ENCODE results near the gene MYL6. TPM values are rescaled to one million over a fixed set of nuclear protein-coding genes. Genes with fewer than 3 reads are reported as not detected.

Gene MYL6
- total RNA-seq, 1 experiment from 2014 or later: 789 TPM

DNA sequence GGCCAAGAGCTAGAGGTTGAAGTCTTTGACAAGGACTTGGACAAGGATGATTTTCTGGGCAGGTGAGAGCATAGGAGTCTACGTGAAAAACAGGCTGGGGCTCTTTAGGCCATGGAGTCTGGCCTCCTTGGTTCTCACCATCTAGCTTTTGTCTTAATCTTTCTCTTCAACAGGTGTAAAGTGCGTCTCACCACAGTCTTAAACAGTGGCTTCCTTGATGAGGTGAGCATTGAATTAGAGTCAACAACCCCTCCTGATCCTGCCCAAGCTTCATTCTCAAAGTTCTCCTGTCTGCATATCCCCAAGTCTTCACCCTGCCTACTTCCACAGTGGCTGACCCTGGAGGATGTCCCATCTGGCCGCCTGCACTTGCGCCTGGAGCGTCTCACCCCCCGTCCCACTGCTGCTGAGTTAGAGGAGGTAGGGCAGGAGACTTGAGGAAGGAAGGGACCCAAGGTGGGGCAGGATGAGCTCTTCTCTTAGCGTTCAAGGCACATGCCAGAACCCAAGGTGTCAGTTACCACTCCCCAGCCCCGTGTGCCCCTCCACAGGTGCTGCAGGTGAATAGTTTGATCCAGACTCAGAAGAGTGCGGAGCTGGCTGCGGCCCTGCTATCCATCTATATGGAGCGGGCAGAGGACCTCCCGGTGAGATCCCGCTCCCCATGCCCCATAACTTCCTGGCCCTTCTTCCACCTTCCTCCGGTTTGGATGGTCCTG, 20.1 kb upstream of the MYL6 start:
- TSS peak; percentile 28 for BruUV-seq (replicated peaks)
- intact Hi-C loops (cut with micrococcal nuclease; ENCODE audit: unreplicated experiment): no loop called here
- Histone ChIP-seq H3K27me3 (replicated peaks; ENCODE audit: insufficient read depth, low read depth, low read length, poor library complexity) (no peaks in the 10 kb centered on the region), H3K27ac (ENCODE audit: low read depth, low read length, poor library complexity, severe bottlenecking) (no peak overlapping the region), H3K36me3 (ENCODE audit: insufficient read depth, low read length, poor library complexity, severe bottlenecking) (peaks cover 78% of the 10 kb centered on the region), H3K9me3 (ENCODE audit: low read depth, low read length, poor library complexity, severe bottlenecking) (no peaks in the 10 kb centered on the region), H3K4me1 (ENCODE audit: insufficient read depth, low read length, poor library complexity, severe bottlenecking) (no peaks in the 10 kb centered on the region), H3K4me3 (ENCODE audit: low read depth, low read length, poor library complexity, severe bottlenecking) (no peak overlapping the region)
- TF ChIP-seq, protein P1, sequence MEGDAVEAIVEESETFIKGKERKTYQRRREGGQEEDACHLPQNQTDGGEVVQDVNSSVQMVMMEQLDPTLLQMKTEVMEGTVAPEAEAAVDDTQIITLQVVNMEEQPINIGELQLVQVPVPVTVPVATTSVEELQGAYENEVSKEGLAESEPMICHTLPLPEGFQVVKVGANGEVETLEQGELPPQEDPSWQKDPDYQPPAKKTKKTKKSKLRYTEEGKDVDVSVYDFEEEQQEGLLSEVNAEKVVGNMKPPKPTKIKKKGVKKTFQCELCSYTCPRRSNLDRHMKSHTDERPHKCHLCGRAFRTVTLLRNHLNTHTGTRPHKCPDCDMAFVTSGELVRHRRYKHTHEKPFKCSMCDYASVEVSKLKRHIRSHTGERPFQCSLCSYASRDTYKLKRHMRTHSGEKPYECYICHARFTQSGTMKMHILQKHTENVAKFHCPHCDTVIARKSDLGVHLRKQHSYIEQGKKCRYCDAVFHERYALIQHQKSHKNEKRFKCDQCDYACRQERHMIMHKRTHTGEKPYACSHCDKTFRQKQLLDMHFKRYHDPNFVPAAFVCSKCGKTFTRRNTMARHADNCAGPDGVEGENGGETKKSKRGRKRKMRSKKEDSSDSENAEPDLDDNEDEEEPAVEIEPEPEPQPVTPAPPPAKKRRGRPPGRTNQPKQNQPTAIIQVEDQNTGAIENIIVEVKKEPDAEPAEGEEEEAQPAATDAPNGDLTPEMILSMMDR (conservative IDR thresholded peaks at IDR 0.05; ENCODE audit: low read depth, low read length): no peak
- TF ChIP-seq EZH2 (IDR thresholded peaks at IDR 0.05; ENCODE audit: borderline replicate concordance, low read depth, low read length, poor library complexity, severe bottlenecking): no peak
- POLR2A ChIA-PET (ENCODE audit: low non-redundant PET): no interaction called here
- CTCF ChIA-PET: no interaction called here
- DNase-seq (ENCODE audit: low spot score): no peak

DNA sequence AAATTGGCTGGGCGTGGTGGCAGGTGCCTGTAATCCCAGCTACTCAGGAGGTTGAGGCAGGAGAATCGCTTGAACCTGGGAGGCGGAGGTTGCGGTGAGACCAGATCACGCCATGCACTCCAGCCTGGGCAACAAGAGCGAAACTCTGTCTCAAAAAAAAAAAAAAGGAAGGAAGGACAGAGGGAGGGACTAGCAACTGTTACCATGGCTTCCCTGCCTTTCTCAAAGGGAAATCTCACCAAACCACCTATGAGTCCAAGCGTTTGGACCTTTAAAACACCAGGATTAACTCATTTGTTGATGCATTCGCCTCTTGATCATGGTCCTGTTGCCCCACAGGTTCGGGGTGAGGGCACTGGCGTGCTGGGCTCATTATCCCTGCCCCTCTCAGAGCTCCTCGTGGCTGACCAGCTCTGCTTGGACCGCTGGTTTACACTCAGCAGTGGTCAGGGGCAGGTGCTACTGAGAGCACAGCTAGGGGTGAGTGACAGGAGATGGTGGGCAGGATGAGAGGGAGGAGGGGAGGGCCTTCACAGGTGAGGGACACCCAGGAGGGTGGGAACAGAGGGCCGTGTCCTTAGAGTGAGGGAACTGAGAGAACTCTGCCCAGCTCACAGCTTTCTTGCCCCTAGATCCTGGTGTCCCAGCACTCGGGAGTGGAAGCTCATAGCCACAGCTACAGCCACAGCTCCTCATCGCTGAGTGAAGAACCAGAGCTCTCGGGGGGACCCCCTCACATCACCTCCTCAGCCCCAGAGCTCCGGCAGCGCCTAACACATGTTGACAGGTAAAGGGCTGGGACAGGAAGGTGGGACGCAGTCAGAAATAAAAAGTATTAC, 16.0 kb upstream of the MYL6 start:
- ChIA-PET POLR2A (ENCODE audit: low non-redundant PET) (no interaction called here), CTCF (no interaction called here)
- intact Hi-C loops (cut with micrococcal nuclease; ENCODE audit: unreplicated experiment): no loop called here
- no peaks in the 10 kb centered on the region for H3K9me3 ChIP-seq (ENCODE audit: low read depth, low read length, poor library complexity, severe bottlenecking)
- no peaks in the 10 kb centered on the region for H3K27me3 ChIP-seq (replicated peaks; ENCODE audit: insufficient read depth, low read depth, low read length, poor library complexity)
- no peak overlapping the region for H3K4me3 ChIP-seq (ENCODE audit: low read depth, low read length, poor library complexity, severe bottlenecking)
- no peaks in the 10 kb centered on the region for H3K4me1 ChIP-seq (ENCODE audit: insufficient read depth, low read length, poor library complexity, severe bottlenecking)
- no peak overlapping the region for H3K27ac ChIP-seq (ENCODE audit: low read depth, low read length, poor library complexity, severe bottlenecking)
- BruUV-seq (replicated peaks): no TSS peak
- DNase-seq (ENCODE audit: low spot score): no peak
- TF ChIP-seq, protein P1 (conservative IDR thresholded peaks at IDR 0.05; ENCODE audit: low read depth, low read length): no peak
- TF ChIP-seq EZH2 (IDR thresholded peaks at IDR 0.05; ENCODE audit: borderline replicate concordance, low read depth, low read length, poor library complexity, severe bottlenecking): no peak
- peaks cover 69% of the 10 kb centered on the region for H3K36me3 ChIP-seq (ENCODE audit: insufficient read depth, low read length, poor library complexity, severe bottlenecking)

DNA sequence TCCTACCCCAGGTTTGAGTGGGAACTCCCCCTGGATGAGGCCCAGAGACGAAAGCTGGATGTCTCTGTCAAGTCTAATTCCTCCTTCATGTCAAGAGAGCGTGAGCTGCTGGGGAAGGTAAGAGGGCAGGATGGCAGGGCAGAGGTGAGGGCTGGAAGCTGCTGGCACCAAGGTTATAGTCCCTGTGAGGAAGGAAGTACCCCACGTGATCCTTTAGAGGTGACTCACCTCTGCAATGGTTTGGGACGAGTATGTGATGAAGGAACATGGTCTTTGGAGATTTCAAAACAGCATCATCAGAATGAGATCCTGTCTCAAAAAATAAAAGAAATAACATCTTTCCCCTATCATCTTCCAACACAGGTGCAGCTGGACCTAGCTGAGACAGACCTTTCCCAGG, 14.9 kb upstream of the MYL6 start:
- peaks cover 59% of the 10 kb centered on the region for H3K36me3 ChIP-seq (ENCODE audit: insufficient read depth, low read length, poor library complexity, severe bottlenecking)
- POLR2A ChIA-PET (ENCODE audit: low non-redundant PET): interaction anchor here (0.5 kb wide), 1 partner anchor 1695 kb away, joined by 3 read pairs; no protein-coding TSS in a partner anchor
- TSS peak; percentile 46 for BruUV-seq (replicated peaks)

More for the DNA sequence above, 14.9 kb upstream of the MYL6 start:
- no peak for DNase-seq (ENCODE audit: low spot score)
- H3K4me3 ChIP-seq (ENCODE audit: low read depth, low read length, poor library complexity, severe bottlenecking): no peak overlapping the region
- no peak overlapping the region for H3K27ac ChIP-seq (ENCODE audit: low read depth, low read length, poor library complexity, severe bottlenecking)
- H3K27me3 ChIP-seq (replicated peaks; ENCODE audit: insufficient read depth, low read depth, low read length, poor library complexity): no peaks in the 10 kb centered on the region
- H3K4me1 ChIP-seq (ENCODE audit: insufficient read depth, low read length, poor library complexity, severe bottlenecking): no peaks in the 10 kb centered on the region
- no peaks in the 10 kb centered on the region for H3K9me3 ChIP-seq (ENCODE audit: low read depth, low read length, poor library complexity, severe bottlenecking)
- CTCF ChIA-PET: no interaction called here
- TF ChIP-seq, protein P1 (conservative IDR thresholded peaks at IDR 0.05; ENCODE audit: low read depth, low read length): no peak
- no peak for TF ChIP-seq EZH2 (IDR thresholded peaks at IDR 0.05; ENCODE audit: borderline replicate concordance, low read depth, low read length, poor library complexity, severe bottlenecking)
- intact Hi-C loops (cut with micrococcal nuclease; ENCODE audit: unreplicated experiment): no loop called here
